ENCODE measurements around the gene TMEM200A. TPM values are rescaled to one million over a fixed set of nuclear protein-coding genes. Genes with fewer than 3 reads are reported as not detected.

Gene TMEM200A
- total and polyA plus RNA-seq, 2 experiments from 2014 or later = 0.12 TPM; not detected in 1

DNA sequence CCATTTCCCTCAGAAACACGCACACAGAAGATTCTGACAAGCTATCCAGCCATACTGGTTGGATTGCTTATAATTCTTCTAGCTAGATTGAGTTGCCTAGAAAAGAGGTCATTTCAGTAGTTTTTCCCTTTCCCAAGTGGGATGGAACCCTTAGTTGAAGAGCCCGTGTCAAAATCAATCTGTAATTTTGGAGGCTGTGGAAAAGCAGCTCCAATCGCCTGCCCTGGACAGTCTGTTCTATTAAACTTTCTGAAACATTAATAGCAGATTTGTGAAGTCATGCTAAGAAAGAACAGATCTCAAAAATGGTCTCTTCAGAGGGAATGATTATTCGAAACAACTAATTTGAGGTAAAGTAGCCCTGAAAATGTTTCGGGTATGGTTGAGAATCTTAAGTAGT lies 29.3 kb downstream of the TMEM200A start:
- no peaks in the 10 kb centered on the region for H3K27me3 ChIP-seq
- no peak overlapping the region for H3K4me3 ChIP-seq
- DNase-seq (ENCODE audit: low read depth in 1 of 2, low spot score in 1 of 2) = no peak
- H3K36me3 ChIP-seq = no peaks in the 10 kb centered on the region
- H3K4me1 ChIP-seq (ENCODE audit: low read depth) = no peaks in the 10 kb centered on the region
- H3K27ac ChIP-seq = no peak overlapping the region
- TF ChIP-seq, protein P1, sequence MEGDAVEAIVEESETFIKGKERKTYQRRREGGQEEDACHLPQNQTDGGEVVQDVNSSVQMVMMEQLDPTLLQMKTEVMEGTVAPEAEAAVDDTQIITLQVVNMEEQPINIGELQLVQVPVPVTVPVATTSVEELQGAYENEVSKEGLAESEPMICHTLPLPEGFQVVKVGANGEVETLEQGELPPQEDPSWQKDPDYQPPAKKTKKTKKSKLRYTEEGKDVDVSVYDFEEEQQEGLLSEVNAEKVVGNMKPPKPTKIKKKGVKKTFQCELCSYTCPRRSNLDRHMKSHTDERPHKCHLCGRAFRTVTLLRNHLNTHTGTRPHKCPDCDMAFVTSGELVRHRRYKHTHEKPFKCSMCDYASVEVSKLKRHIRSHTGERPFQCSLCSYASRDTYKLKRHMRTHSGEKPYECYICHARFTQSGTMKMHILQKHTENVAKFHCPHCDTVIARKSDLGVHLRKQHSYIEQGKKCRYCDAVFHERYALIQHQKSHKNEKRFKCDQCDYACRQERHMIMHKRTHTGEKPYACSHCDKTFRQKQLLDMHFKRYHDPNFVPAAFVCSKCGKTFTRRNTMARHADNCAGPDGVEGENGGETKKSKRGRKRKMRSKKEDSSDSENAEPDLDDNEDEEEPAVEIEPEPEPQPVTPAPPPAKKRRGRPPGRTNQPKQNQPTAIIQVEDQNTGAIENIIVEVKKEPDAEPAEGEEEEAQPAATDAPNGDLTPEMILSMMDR (IDR thresholded peaks at IDR 0.05; ENCODE audit: low read depth, low read length) = no peak
- no peaks in the 10 kb centered on the region for H3K9me3 ChIP-seq (ENCODE audit: low read depth)

DNA sequence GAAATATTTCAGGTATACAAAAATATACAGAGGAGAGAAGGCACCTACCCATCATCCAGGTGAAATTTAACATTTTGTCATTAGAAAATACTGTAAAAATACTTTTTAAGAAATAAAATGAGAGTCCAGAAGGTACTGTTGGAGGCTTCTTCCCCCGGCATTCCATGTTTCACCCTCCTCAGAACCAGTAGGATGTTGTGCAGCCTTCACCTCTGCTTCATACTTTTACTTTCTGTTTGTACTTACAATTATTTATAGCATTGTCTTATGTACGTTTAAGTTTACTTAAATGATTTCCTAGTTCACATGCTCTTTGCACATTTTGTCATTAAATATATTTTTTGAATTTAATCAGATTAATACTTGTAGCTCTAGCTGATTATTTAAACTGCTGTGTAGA lies 30.9 kb downstream of the TMEM200A start:
- H3K27me3 ChIP-seq = no peaks in the 10 kb centered on the region
- H3K36me3 ChIP-seq = no peaks in the 10 kb centered on the region
- H3K4me1 ChIP-seq (ENCODE audit: low read depth) = no peaks in the 10 kb centered on the region
- no peaks in the 10 kb centered on the region for H3K9me3 ChIP-seq (ENCODE audit: low read depth)
- no peak overlapping the region for H3K4me3 ChIP-seq
- DNase-seq (ENCODE audit: low read depth in 1 of 2, low spot score in 1 of 2) = peak in 1 of 2 donors; percentile 27
- H3K27ac ChIP-seq = no peak overlapping the region
- TF ChIP-seq, protein P1 (IDR thresholded peaks at IDR 0.05; ENCODE audit: low read depth, low read length) = no peak

DNA sequence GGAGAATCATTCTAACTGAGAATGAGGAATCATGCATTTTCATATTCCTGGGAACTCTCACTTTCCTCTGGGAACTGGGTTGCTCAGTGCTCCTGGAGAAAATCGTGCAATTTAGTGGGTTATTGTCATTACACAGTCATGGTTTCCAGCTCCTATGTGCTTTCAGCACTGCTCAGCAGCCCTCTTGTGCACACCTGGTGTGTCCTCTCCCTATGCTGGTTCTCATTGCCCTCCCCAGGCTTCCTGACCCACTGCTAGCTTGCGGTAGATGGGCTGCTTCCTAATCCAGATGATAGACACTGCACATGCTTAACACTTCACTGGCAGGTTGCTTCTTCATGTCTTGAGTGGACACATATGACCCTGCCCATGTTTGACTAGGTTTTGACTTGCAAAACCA lies 39.7 kb downstream of the TMEM200A start:
- H3K4me3 ChIP-seq = no peak overlapping the region
- H3K9me3 ChIP-seq (ENCODE audit: low read depth) = no peaks in the 10 kb centered on the region
- no peaks in the 10 kb centered on the region for H3K36me3 ChIP-seq
- H3K4me1 ChIP-seq (ENCODE audit: low read depth) = no peaks in the 10 kb centered on the region
- no peak overlapping the region for H3K27ac ChIP-seq
- DNase-seq (ENCODE audit: low read depth in 1 of 2, low spot score in 1 of 2) = no peak
- TF ChIP-seq, protein P1 (IDR thresholded peaks at IDR 0.05; ENCODE audit: low read depth, low read length) = no peak
- no peaks in the 10 kb centered on the region for H3K27me3 ChIP-seq

DNA sequence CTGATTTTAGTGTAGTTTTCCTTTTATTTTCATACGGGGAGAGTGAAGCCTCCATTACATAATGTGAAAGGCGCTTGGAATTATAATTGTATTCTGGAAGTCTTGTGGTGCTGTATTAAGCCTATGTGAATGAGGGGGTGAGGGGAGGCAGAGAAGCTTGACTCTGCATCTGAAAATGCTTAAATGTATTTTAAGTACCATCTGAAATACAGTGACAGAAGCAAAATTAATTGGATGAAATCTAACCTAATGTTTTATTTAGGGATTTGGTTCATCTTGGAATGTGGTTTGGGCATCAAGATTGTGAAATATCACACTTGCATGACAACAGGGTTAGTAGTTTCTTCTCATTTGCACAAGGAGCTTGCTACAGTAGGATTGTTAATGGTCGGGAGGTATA lies 41.2 kb downstream of the TMEM200A start:
- DNase-seq (ENCODE audit: low read depth in 1 of 2, low spot score in 1 of 2) = peak in 1 of 2 donors; percentile 18
- no peak overlapping the region for H3K4me3 ChIP-seq
- TF ChIP-seq, protein P1 (IDR thresholded peaks at IDR 0.05; ENCODE audit: low read depth, low read length) = no peak
- H3K36me3 ChIP-seq = no peaks in the 10 kb centered on the region
- H3K4me1 ChIP-seq (ENCODE audit: low read depth) = no peaks in the 10 kb centered on the region
- no peaks in the 10 kb centered on the region for H3K9me3 ChIP-seq (ENCODE audit: low read depth)
- no peak overlapping the region for H3K27ac ChIP-seq
- H3K27me3 ChIP-seq = no peaks in the 10 kb centered on the region

DNA sequence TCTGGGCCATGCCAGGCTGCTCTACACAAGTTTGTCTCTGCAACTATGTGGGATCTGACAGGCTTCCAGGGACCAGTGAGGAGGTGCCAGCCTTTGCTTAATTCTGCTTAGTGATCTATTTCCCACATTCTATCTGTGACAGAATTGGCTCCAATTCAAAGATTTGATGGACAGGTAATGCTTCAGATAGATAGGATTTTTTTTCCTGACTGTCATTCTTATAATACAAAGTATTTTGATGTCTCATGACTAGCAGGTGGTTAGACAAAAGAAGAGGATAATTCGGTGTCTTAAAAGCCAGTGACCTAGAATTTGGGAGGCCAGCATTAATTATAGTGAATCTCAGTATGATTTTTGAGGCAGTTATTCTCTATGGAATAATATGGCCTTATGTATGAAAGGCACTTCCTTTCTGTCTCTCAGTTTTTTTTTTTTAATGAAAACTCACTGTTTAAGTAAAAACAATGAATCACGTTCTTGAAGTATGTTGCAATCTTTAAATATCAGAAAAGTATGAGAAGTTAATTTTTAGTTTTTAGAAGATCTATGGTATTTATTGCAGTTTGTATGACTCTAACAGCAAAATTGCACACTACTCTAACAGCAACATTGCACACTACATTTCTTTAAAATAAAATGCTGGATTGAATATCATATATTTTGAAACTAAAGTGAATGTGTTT lies 43.7 kb downstream of the TMEM200A start:
- H3K9me3 ChIP-seq (ENCODE audit: low read depth) = no peaks in the 10 kb centered on the region
- H3K27me3 ChIP-seq = no peaks in the 10 kb centered on the region
- no peaks in the 10 kb centered on the region for H3K36me3 ChIP-seq
- H3K4me1 ChIP-seq (ENCODE audit: low read depth) = no peaks in the 10 kb centered on the region
- no peak overlapping the region for H3K27ac ChIP-seq
- peak in 1 of 2 donors; percentile 41 for DNase-seq (ENCODE audit: low read depth in 1 of 2, low spot score in 1 of 2)
- TF ChIP-seq, protein P1 (IDR thresholded peaks at IDR 0.05; ENCODE audit: low read depth, low read length) = no peak
- H3K4me3 ChIP-seq = no peak overlapping the region

Data from cardiac muscle cell (in vitro differentiated cells and primary cell).